ENCODE results near the gene CERS1.
"Not testable (repeated sequence)": the region's sequence is repeated elsewhere in the genome, so short reads cannot be mapped to it uniquely, and the experiment has no call there.

- not testable (repeated sequence) for TF ChIP-seq CTCF (IDR thresholded peaks at IDR 0.05; ENCODE audit: low read depth, low read length, missing input control); MAX (IDR thresholded peaks at IDR 0.05); JUND (IDR thresholded peaks at IDR 0.05); GABPA (IDR thresholded peaks at IDR 0.05 in 1 of 2, conservative IDR thresholded peaks at IDR 0.05 in 1 of 2); TAF1 (conservative IDR thresholded peaks at IDR 0.05); RAD21 (IDR thresholded peaks at IDR 0.05); EGR1 (IDR thresholded peaks at IDR 0.05; ENCODE audit: low read depth in 2 of 2); FOXA1 (IDR thresholded peaks at IDR 0.05); YY1 (IDR thresholded peaks at IDR 0.05)
Measured at GRCh38 chr19:18902519-18902918, 6.6 kb upstream of the CERS1 start.
